Measurements from ENCODE around the gene CLIP3.

Gene CLIP3

GRCh38 chr19:36006955-36007354 lies 25.7 kb downstream of the CLIP3 start:
- Histone ChIP-seq H2AFZ (ENCODE audit: low read depth, low read length) (no peak overlapping the region), H3K27ac (ENCODE audit: low read length) (no peak overlapping the region), H4K20me1 (ENCODE audit: insufficient read depth, low read length) (no peaks in the 10 kb centered on the region), H3K4me2 (ENCODE audit: low read length) (no peak overlapping the region), H3K4me3 (ENCODE audit: low read length) (no peak overlapping the region), H3K36me3 (replicated peaks; ENCODE audit: low read depth, low read length) (peaks cover under 1% of the 10 kb centered on the region), H3K9ac (ENCODE audit: low read length) (no peak overlapping the region), H3K79me2 (ENCODE audit: low read length) (no peaks in the 10 kb centered on the region; the same call in 1 of the 2 replicates), H3K4me1 (ENCODE audit: low read length) (no peaks in the 10 kb centered on the region), H3K9me3 (ENCODE audit: insufficient read depth, low read length) (no peaks in the 10 kb centered on the region), H3K27me3 (ENCODE audit: low read depth, low read length) (no peaks in the 10 kb centered on the region)
- TF ChIP-seq CTCF (IDR thresholded peaks at IDR 0.05; ENCODE audit: low read depth, low read length) (no peak), EZH2phosphoT487 (IDR thresholded peaks at IDR 0.05; ENCODE audit: low read depth) (no peak)

GRCh38 chr19:36003284-36003683 lies 29.4 kb downstream of the CLIP3 start:
- Histone ChIP-seq H3K27me3 (ENCODE audit: low read depth, low read length) (no peaks in the 10 kb centered on the region), H3K4me3 (ENCODE audit: low read length) (no peak overlapping the region), H4K20me1 (ENCODE audit: insufficient read depth, low read length) (no peaks in the 10 kb centered on the region), H3K36me3 (replicated peaks; ENCODE audit: low read depth, low read length) (peaks cover 13% of the 10 kb centered on the region), H2AFZ (ENCODE audit: low read depth, low read length) (no peak overlapping the region), H3K27ac (ENCODE audit: low read length) (no peak overlapping the region), H3K4me1 (ENCODE audit: low read length) (no peaks in the 10 kb centered on the region), H3K79me2 (ENCODE audit: low read length) (peaks cover 13% of the 10 kb centered on the region), H3K9me3 (ENCODE audit: insufficient read depth, low read length) (no peaks in the 10 kb centered on the region), H3K4me2 (ENCODE audit: low read length) (no peak overlapping the region), H3K9ac (ENCODE audit: low read length) (no peak overlapping the region)
- TF ChIP-seq EZH2phosphoT487 (IDR thresholded peaks at IDR 0.05; ENCODE audit: low read depth) (no peak), CTCF (IDR thresholded peaks at IDR 0.05; ENCODE audit: low read depth, low read length) (no peak)

- Histone ChIP-seq H3K4me2 (ENCODE audit: low read length) (no peak overlapping the region), H2AFZ (ENCODE audit: low read depth, low read length) (no peak overlapping the region), H4K20me1 (ENCODE audit: insufficient read depth, low read length) (no peaks in the 10 kb centered on the region), H3K9me3 (ENCODE audit: insufficient read depth, low read length) (no peaks in the 10 kb centered on the region), H3K27ac (ENCODE audit: low read length) (no peak overlapping the region), H3K79me2 (ENCODE audit: low read length) (peaks cover 22% of the 10 kb centered on the region), H3K36me3 (replicated peaks; ENCODE audit: low read depth, low read length) (peaks cover 16% of the 10 kb centered on the region), H3K9ac (ENCODE audit: low read length) (no peak overlapping the region), H3K4me3 (ENCODE audit: low read length) (no peak overlapping the region), H3K4me1 (ENCODE audit: low read length) (peaks cover 2% of the 10 kb centered on the region), H3K27me3 (ENCODE audit: low read depth, low read length) (no peaks in the 10 kb centered on the region)
- no peak for TF ChIP-seq CTCF (IDR thresholded peaks at IDR 0.05; ENCODE audit: low read depth, low read length)
These were observed 31.1 kb downstream of the CLIP3 start for GRCh38 chr19:36001605-36002004.

GRCh38 chr19:35996777-35997176 lies 35.9 kb downstream of the CLIP3 start:
- peaks cover 25% of the 10 kb centered on the region for H3K4me1 ChIP-seq (ENCODE audit: low read length)
- H3K4me3 ChIP-seq (ENCODE audit: low read length), result no peak overlapping the region
- H3K9ac ChIP-seq (ENCODE audit: low read length), result no peak overlapping the region
- no peaks in the 10 kb centered on the region for H3K27me3 ChIP-seq (ENCODE audit: low read depth, low read length)
- H3K36me3 ChIP-seq (replicated peaks; ENCODE audit: low read depth, low read length), result peaks cover 14% of the 10 kb centered on the region
- peaks cover 39% of the 10 kb centered on the region for H3K79me2 ChIP-seq (ENCODE audit: low read length)
- peak overlapping the region; percentile 84 for H3K4me2 ChIP-seq (ENCODE audit: low read length)
- H3K9me3 ChIP-seq (ENCODE audit: insufficient read depth, low read length), result no peaks in the 10 kb centered on the region
- TF ChIP-seq EZH2phosphoT487 (IDR thresholded peaks at IDR 0.05; ENCODE audit: low read depth) (no peak), CTCF (IDR thresholded peaks at IDR 0.05; ENCODE audit: low read depth, low read length) (no peak)
- no peak overlapping the region for H3K27ac ChIP-seq (ENCODE audit: low read length)
- no peaks in the 10 kb centered on the region for H4K20me1 ChIP-seq (ENCODE audit: insufficient read depth, low read length)
- H2AFZ ChIP-seq (ENCODE audit: low read depth, low read length), result no peak overlapping the region

All from OCI-LY3 (cell line).